WTC11 (cell line): ENCODE data around the gene PRKCE. TPM values are rescaled to one million over a fixed set of nuclear protein-coding genes. Genes with fewer than 3 reads are reported as not detected.

Experiments used
- ATAC-seq: fragments of 200-7000 bp; cut with Tn5 transposase; 2 replicates; pipeline ENCODE4 v1.10.0; 2021; ENCODE audit warnings: mild to moderate bottlenecking, moderate library complexity
- CTCF ChIA-PET: fragments of 300-600 bp; sonication (Branson Sonifier 250); formaldehyde crosslinking; loops from one replicate; lab custom pipeline; 2021; ENCODE audit warnings: antibody characterized with exemption; lab: Charles Lee
- POLR2A ChIA-PET: fragments of 350-600 bp; sonication (Branson Sonifier 250); formaldehyde crosslinking; loops from one replicate; lab custom pipeline; 2021; ENCODE audit warnings: antibody characterized with exemption; lab: Charles Lee
- DNase-seq: peaks from one replicate; pipeline ENCODE4 v3.0.0; 2021; ENCODE audit warnings: low spot score
- H3K27ac Mint-ChIP-seq: 2 replicates; pipeline ENCODE4 v1.8.0; 2021; ENCODE audit warnings: mixed read lengths
- H3K27me3 Mint-ChIP-seq: 2 replicates; pipeline ENCODE4 v1.8.0; 2021; ENCODE audit warnings: low read depth, mild to moderate bottlenecking, moderate library complexity, mixed read lengths
- H3K36me3 Mint-ChIP-seq: 2 replicates; pipeline ENCODE4 v1.8.0; 2021; ENCODE audit warnings: mixed read lengths
- H3K4me1 Mint-ChIP-seq: 2 replicates; pipeline ENCODE4 v1.8.0; 2022; ENCODE audit warnings: mixed read lengths
- H3K4me3 Mint-ChIP-seq: 2 replicates; pipeline ENCODE4 v1.8.0; 2021; ENCODE audit warnings: mild to moderate bottlenecking, moderate library complexity, mixed read lengths
- H3K9me3 Mint-ChIP-seq: 2 replicates; pipeline ENCODE4 v1.8.0; 2021; ENCODE audit warnings: mixed read lengths
- CREM ChIP-seq: sonication (generic); formaldehyde crosslinking; IDR thresholded peaks from 2 replicates; pipeline ENCODE4 v1.8.1; 2022; ENCODE audit warnings: mild to moderate bottlenecking, missing genetic modification reagents, moderate library complexity
- GABPB1 ChIP-seq: sonication (generic); formaldehyde crosslinking; IDR thresholded peaks from 2 replicates; pipeline ENCODE4 v1.8.1; 2023; ENCODE audit warnings: mild to moderate bottlenecking, missing genetic modification reagents
- GRHL2 ChIP-seq: fragments of 250-450 bp; sonication (Bioruptor Pico); IDR thresholded peaks from 2 replicates; pipeline ENCODE4 v1.8.0; 2022; ENCODE audit warnings: mild to moderate bottlenecking, moderate library complexity; ENCODE audit not compliant: insufficient replicate concordance, severe bottlenecking
- IRF2 ChIP-seq: sonication (generic); formaldehyde crosslinking; IDR thresholded peaks from 2 replicates; pipeline ENCODE4 v1.8.0; 2022; ENCODE audit warnings: low read depth, missing genetic modification reagents, borderline replicate concordance
- NR2C2 ChIP-seq: sonication (generic); formaldehyde crosslinking; IDR thresholded peaks from 2 replicates; pipeline ENCODE4 v1.8.0; 2022; ENCODE audit warnings: mild to moderate bottlenecking, missing genetic modification reagents
- RELA ChIP-seq: sonication (generic); formaldehyde crosslinking; IDR thresholded peaks from 2 replicates; pipeline ENCODE4 v1.8.1; 2022; ENCODE audit warnings: missing genetic modification reagents, mild to moderate bottlenecking, borderline replicate concordance
- SMAD3 ChIP-seq: sonication (generic); formaldehyde crosslinking; IDR thresholded peaks from 2 replicates; pipeline ENCODE4 v1.8.0; 2022; ENCODE audit warnings: missing genetic modification reagents, mild to moderate bottlenecking, borderline replicate concordance
- TEAD1 ChIP-seq: sonication (generic); formaldehyde crosslinking; IDR thresholded peaks from 2 replicates; pipeline ENCODE4 v1.8.0; 2022; ENCODE audit warnings: mild to moderate bottlenecking, missing genetic modification reagents
- ZNF671 ChIP-seq: fragments of 250-450 bp; sonication (Bioruptor Pico); IDR thresholded peaks from 2 replicates; pipeline ENCODE4 v1.8.0; 2021; ENCODE audit warnings: mild to moderate bottlenecking
- total RNA-seq: library from RNA; stranded (reverse); gene quantifications from 3 replicates; pipeline ENCODE4 v1.2.3, GENCODE V29; 2021
- TF ChIP-seq, protein P1 (sequence below): sonication (generic); formaldehyde crosslinking; IDR thresholded peaks from 2 replicates; pipeline ENCODE4 v1.8.1; 2023; ENCODE audit warnings: mild to moderate bottlenecking, missing genetic modification reagents, moderate library complexity
- TF ChIP-seq, protein P2 (sequence below): sonication (generic); formaldehyde crosslinking; IDR thresholded peaks from 2 replicates; pipeline ENCODE4 v1.8.1; 2023; ENCODE audit warnings: mild to moderate bottlenecking, moderate library complexity, missing genetic modification reagents
- TF ChIP-seq, protein P3 (sequence below): fragments of 250-450 bp; sonication (Bioruptor Pico); IDR thresholded peaks from 2 replicates; pipeline ENCODE4 v1.9.0; 2021; ENCODE audit warnings: moderate library complexity, mild to moderate bottlenecking, inconsistent platforms, borderline replicate concordance
- TF ChIP-seq, protein P4 (sequence below): fragments of 250-450 bp; sonication (Bioruptor Pico); IDR thresholded peaks from 2 replicates; pipeline ENCODE4 v1.9.0; 2021; ENCODE audit warnings: mild to moderate bottlenecking
- TF ChIP-seq, protein P5 (sequence below): sonication (generic); formaldehyde crosslinking; IDR thresholded peaks from 2 replicates; pipeline ENCODE4 v1.8.1; 2023; ENCODE audit warnings: mild to moderate bottlenecking, missing genetic modification reagents, moderate library complexity
- TF ChIP-seq, protein P6 (sequence below): sonication (generic); formaldehyde crosslinking; IDR thresholded peaks from 2 replicates; pipeline ENCODE4 v1.8.1; 2022; ENCODE audit warnings: low read depth, mild to moderate bottlenecking, moderate library complexity, missing genetic modification reagents, borderline replicate concordance
- TF ChIP-seq, protein P7 (sequence below): sonication (generic); formaldehyde crosslinking; IDR thresholded peaks from 2 replicates; pipeline ENCODE4 v1.8.0; 2022; ENCODE audit warnings: mild to moderate bottlenecking, missing genetic modification reagents

The PRKCE gene
- total RNA-seq, 1 experiment from 2014 or later: 5.8 TPM

DNA sequence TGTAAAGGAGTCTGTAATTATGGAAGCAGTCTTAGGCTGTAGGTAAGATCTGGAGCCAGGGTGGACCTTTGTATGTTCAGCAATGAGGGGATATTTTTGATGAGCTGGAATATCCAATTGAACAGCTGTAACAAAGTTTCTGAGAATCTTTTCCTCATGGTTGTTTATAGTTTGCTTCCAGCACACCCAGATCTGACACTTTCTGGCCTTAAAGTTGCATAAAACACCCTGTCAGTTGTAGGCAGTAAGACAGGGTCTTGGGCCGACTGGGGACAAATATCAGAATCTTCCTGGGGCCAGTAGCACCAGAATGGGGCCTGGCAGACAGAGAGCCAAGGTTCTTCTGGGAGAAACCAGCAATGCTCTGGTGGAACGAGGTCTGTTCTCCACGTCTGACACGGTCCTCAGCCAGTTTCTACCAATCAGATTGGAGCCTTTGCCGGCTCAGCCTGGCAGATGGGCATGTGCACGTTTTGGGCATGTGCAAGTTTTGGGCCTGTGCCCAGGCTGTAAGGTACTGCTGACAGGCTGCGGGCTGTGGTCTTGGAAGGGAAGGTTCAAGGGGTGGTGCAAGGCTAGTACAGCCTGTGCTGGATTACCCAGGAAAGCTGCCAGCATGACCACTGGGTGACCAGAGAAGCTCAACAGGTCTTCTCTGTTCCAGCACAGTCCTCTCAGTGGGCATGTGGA is 89.8 kb downstream of the PRKCE start:
- Mint-ChIP-seq H3K4me3 (no peak overlapping the region), H3K27ac (no peak overlapping the region), H3K27me3 (no peaks in the 10 kb centered on the region)
- POLR2A ChIA-PET: no interaction called here
- TF ChIP-seq IRF2 (CRISPR knock-in tag) (no peak), GABPB1 (CRISPR knock-in tag) (no peak), RELA (CRISPR knock-in tag) (no peak), SMAD3 (CRISPR knock-in tag) (no peak)
- TF ChIP-seq, protein P1, sequence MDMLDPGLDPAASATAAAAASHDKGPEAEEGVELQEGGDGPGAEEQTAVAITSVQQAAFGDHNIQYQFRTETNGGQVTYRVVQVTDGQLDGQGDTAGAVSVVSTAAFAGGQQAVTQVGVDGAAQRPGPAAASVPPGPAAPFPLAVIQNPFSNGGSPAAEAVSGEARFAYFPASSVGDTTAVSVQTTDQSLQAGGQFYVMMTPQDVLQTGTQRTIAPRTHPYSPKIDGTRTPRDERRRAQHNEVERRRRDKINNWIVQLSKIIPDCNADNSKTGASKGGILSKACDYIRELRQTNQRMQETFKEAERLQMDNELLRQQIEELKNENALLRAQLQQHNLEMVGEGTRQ: no peak
- TF ChIP-seq, all 79 proteins: peak for 0
- DNase-seq: no peak
- CTCF ChIA-PET: no interaction called here
- peaks cover 15% of the 10 kb centered on the region for H3K4me1 Mint-ChIP-seq
- no peak for ATAC-seq
- H3K36me3 Mint-ChIP-seq: no peaks in the 10 kb centered on the region
- no peaks in the 10 kb centered on the region for H3K9me3 Mint-ChIP-seq

DNA sequence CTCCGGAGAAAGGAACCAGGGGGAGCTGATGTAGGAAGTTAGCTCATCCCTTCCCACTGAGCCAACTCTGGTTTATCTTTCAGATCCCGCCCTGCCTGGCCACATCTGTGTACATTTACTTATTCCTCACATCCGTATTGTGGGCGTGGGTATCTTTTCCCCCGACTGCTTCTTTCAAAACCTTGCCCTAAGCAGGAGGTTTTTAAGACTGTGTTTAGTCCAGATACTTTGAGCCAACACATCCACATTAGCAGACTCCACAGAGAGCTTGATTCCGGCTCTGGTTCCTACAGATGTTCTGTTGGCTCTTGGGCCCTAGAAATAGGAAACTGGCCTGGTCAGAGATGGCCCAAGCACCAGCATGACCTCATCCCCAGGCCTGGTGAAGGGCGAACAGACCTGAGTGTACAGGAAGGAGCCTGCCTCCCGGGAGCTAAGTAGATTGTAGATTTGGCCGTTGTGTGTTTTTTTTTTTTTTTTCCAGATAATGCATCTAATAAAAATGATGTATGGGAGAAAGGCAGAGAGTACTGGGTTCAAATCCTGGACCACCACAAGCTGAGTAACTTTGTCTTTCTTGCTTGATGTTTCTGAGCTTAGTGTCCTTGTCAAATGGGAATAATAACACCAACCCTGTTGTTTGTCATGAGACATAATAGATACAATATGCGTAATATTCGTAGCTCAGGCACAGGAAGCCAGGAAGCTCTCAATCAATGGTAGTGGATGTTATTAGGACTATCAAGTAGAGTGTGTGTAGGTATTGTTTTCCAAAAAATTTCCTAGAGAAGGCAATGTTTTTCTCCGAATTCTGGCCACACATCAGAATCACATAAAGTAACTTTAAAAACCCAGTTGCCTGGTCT is 92.3 kb downstream of the PRKCE start:
- peaks cover 12% of the 10 kb centered on the region for H3K36me3 Mint-ChIP-seq
- H3K4me3 Mint-ChIP-seq: no peak overlapping the region
- no peak for DNase-seq
- H3K27me3 Mint-ChIP-seq: no peaks in the 10 kb centered on the region; the same call in 1 of the 2 replicates
- TF ChIP-seq CREM (no peak), TEAD1 (CRISPR knock-in tag) (no peak), NR2C2 (no peak), GRHL2 (no peak), ZNF671 (CRISPR knock-in tag) (no peak)
- TF ChIP-seq, protein P2, sequence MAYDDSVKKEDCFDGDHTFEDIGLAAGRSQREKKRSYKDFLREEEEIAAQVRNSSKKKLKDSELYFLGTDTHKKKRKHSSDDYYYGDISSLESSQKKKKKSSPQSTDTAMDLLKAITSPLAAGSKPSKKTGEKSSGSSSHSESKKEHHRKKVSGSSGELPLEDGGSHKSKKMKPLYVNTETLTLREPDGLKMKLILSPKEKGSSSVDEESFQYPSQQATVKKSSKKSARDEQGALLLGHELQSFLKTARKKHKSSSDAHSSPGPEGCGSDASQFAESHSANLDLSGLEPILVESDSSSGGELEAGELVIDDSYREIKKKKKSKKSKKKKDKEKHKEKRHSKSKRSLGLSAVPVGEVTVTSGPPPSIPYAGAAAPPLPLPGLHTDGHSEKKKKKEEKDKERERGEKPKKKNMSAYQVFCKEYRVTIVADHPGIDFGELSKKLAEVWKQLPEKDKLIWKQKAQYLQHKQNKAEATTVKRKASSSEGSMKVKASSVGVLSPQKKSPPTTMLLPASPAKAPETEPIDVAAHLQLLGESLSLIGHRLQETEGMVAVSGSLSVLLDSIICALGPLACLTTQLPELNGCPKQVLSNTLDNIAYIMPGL (CRISPR knock-in tag): no peak
- TF ChIP-seq, protein P3, sequence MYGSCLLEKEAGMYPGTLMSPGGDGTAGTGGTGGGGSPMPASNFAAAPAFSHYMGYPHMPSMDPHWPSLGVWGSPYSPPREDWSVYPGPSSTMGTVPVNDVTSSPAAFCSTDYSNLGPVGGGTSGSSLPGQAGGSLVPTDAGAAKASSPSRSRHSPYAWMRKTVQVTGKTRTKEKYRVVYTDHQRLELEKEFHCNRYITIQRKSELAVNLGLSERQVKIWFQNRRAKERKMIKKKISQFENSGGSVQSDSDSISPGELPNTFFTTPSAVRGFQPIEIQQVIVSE (CRISPR knock-in tag): no peak
- TF ChIP-seq, protein P4, sequence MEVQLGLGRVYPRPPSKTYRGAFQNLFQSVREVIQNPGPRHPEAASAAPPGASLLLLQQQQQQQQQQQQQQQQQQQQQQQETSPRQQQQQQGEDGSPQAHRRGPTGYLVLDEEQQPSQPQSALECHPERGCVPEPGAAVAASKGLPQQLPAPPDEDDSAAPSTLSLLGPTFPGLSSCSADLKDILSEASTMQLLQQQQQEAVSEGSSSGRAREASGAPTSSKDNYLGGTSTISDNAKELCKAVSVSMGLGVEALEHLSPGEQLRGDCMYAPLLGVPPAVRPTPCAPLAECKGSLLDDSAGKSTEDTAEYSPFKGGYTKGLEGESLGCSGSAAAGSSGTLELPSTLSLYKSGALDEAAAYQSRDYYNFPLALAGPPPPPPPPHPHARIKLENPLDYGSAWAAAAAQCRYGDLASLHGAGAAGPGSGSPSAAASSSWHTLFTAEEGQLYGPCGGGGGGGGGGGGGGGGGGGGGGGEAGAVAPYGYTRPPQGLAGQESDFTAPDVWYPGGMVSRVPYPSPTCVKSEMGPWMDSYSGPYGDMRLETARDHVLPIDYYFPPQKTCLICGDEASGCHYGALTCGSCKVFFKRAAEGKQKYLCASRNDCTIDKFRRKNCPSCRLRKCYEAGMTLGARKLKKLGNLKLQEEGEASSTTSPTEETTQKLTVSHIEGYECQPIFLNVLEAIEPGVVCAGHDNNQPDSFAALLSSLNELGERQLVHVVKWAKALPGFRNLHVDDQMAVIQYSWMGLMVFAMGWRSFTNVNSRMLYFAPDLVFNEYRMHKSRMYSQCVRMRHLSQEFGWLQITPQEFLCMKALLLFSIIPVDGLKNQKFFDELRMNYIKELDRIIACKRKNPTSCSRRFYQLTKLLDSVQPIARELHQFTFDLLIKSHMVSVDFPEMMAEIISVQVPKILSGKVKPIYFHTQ (CRISPR knock-in tag): no peak
- TF ChIP-seq, protein P5, sequence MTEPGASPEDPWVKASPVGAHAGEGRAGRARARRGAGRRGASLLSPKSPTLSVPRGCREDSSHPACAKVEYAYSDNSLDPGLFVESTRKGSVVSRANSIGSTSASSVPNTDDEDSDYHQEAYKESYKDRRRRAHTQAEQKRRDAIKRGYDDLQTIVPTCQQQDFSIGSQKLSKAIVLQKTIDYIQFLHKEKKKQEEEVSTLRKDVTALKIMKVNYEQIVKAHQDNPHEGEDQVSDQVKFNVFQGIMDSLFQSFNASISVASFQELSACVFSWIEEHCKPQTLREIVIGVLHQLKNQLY (CRISPR knock-in tag): no peak
- TF ChIP-seq, protein P6, sequence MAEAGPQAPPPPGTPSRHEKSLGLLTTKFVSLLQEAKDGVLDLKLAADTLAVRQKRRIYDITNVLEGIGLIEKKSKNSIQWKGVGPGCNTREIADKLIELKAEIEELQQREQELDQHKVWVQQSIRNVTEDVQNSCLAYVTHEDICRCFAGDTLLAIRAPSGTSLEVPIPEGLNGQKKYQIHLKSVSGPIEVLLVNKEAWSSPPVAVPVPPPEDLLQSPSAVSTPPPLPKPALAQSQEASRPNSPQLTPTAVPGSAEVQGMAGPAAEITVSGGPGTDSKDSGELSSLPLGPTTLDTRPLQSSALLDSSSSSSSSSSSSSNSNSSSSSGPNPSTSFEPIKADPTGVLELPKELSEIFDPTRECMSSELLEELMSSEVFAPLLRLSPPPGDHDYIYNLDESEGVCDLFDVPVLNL (CRISPR knock-in tag): no peak
- TF ChIP-seq, protein P7, sequence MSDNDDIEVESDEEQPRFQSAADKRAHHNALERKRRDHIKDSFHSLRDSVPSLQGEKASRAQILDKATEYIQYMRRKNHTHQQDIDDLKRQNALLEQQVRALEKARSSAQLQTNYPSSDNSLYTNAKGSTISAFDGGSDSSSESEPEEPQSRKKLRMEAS (CRISPR knock-in tag): no peak
- TF ChIP-seq, protein P1: no peak
- TF ChIP-seq, all 79 proteins: peak for 0
- ChIA-PET CTCF (interaction anchor here (0.7 to 1.5 kb wide), 2 partner anchors 35 to 94 kb away, joined by 3 to 4 read pairs; no protein-coding TSS in a partner anchor), POLR2A (interaction anchor here (0.6 to 0.8 kb wide), 4 partner anchors 10 to 936 kb away, joined by 3 to 6 read pairs (median 4); no protein-coding TSS in a partner anchor)
- ATAC-seq: no peak
- Mint-ChIP-seq H3K9me3 (peaks cover 17% of the 10 kb centered on the region), H3K27ac (no peak overlapping the region; the same call in 1 of the 2 replicates), H3K4me1 (peaks cover 15% of the 10 kb centered on the region)
